HG02642 (cell line): ENCODE data around the gene UNC80.
A peak's percentile ranks its signal among the peaks of the same experiment; 100 is the strongest.

Source experiments
- ATAC-seq: cut with Tn5 transposase; IDR thresholded peaks from one replicate; pipeline ENCODE4 v1.9.1; 2021; ENCODE audit warnings: mild to moderate bottlenecking; ENCODE audit not compliant: unreplicated experiment, poor library complexity

UNC80 gene

GRCh38 chr2:209958016-209958415, 186.4 kb downstream of the UNC80 start:
- ATAC-seq, result no peak

- ATAC-seq, result no peak
Observed at GRCh38 chr2:209960045-209960444, 188.4 kb downstream of the UNC80 start.

- peak; percentile 93 for ATAC-seq
Observed at GRCh38 chr2:209960676-209961630, 189.3 kb downstream of the UNC80 start.

GRCh38 chr2:209965723-209966122, 194.1 kb downstream of the UNC80 start:
- no peak for ATAC-seq

GRCh38 chr2:209969692-209970091, 198.1 kb downstream of the UNC80 start:
- ATAC-seq, result no peak

GRCh38 chr2:209970271-209970670, 198.6 kb downstream of the UNC80 start:
- ATAC-seq, result no peak

GRCh38 chr2:209970711-209971110, 199.1 kb downstream of the UNC80 start:
- ATAC-seq, result no peak

- ATAC-seq, result no peak
Observed at GRCh38 chr2:209973328-209973727, 201.7 kb downstream of the UNC80 start.

GRCh38 chr2:209974576-209974975, 202.9 kb downstream of the UNC80 start:
- no peak for ATAC-seq

GRCh38 chr2:209976698-209977385, 205.2 kb downstream of the UNC80 start:
- peak; percentile 69 for ATAC-seq

- ATAC-seq, result no peak
Observed at GRCh38 chr2:209977386-209978239, 206.0 kb downstream of the UNC80 start.

- ATAC-seq, result no peak
Observed at GRCh38 chr2:209984291-209984690, 212.7 kb downstream of the UNC80 start.

GRCh38 chr2:209985874-209986273, 214.2 kb downstream of the UNC80 start:
- no peak for ATAC-seq

GRCh38 chr2:209986415-209986814, 214.8 kb downstream of the UNC80 start:
- ATAC-seq, result no peak

GRCh38 chr2:209988010-209988409, 216.4 kb downstream of the UNC80 start:
- ATAC-seq, result no peak

GRCh38 chr2:209990838-209991237, 219.2 kb downstream of the UNC80 start:
- ATAC-seq, result no peak

- ATAC-seq, result no peak
Observed at GRCh38 chr2:209993968-209994367, 222.3 kb downstream of the UNC80 start.

GRCh38 chr2:209998596-209998995, 227.0 kb downstream of the UNC80 start:
- ATAC-seq, result no peak

GRCh38 chr2:210000464-210001324, 229.1 kb downstream of the UNC80 start:
- no peak for ATAC-seq
